PC-9 (cell line): ENCODE results near the gene TAPBP.

Experiments
- CTCF ChIP-seq: fragments of 200-600 bp; sonication (generic); conservative IDR thresholded peaks from 2 replicates; pipeline ENCODE4 v1.6.1; 2017; ENCODE audit warnings: mixed run types, antibody characterized with exemption, mild to moderate bottlenecking, moderate library complexity
- EZH2 ChIP-seq: fragments of 200-600 bp; sonication (generic); IDR thresholded peaks from 2 replicates; pipeline ENCODE4 v1.8.0; 2017; ENCODE audit warnings: antibody characterized with exemption, low read depth

- TF ChIP-seq CTCF, result no peak
- TF ChIP-seq EZH2, result no peak
These were observed 49.9 kb downstream of the TAPBP start for GRCh38 chr6:33264015-33264414.
